ENCODE measurements around the gene GBF1. TPM values are rescaled to one million over a fixed set of nuclear protein-coding genes. Genes with fewer than 3 reads are reported as not detected.
A peak's percentile ranks its signal among the peaks of the same experiment; 100 is the strongest.

The GBF1 gene
- total and polyA plus RNA-seq, 4 donors, result 6.0 to 27.2 (median 15.2) TPM

- peaks cover 0 to 3% (median 0%) of the 10 kb centered on the region in 4 donors for H3K36me3 ChIP-seq (ENCODE audit: control insufficient read depth in 4 of 4, insufficient read depth in 3 of 4, low read depth in 1 of 4, low read length in 3 of 4)
- no peaks in the 10 kb centered on the region for H3K27me3 ChIP-seq (ENCODE audit: control insufficient read depth in 4 of 4, insufficient read depth in 4 of 4, low read length in 3 of 4)
- no peak overlapping the region for H3K9ac ChIP-seq (ENCODE audit: low read depth in 1 of 2, low read length in 2 of 2)
- no peak overlapping the region for H3K4me3 ChIP-seq (ENCODE audit: low read depth in 1 of 3, low read length in 3 of 3)
- no peak for DNase-seq (ENCODE audit: low spot score)
- H3K4me1 ChIP-seq (ENCODE audit: control insufficient read depth in 4 of 4, insufficient read depth in 4 of 4, low read length in 3 of 4), result peaks cover 2 to 21% (median 16%) of the 10 kb centered on the region in 4 donors
- TF ChIP-seq SP1 (IDR thresholded peaks at IDR 0.05) (no peak), FOXA1 (IDR thresholded peaks at IDR 0.05) (no peak), CTCF (IDR thresholded peaks at IDR 0.05; ENCODE audit: low read depth, low read length, missing input control) (no peak), JUND (IDR thresholded peaks at IDR 0.05) (no peak), NR2F2 (IDR thresholded peaks at IDR 0.05) (no peak)
- H3K27ac ChIP-seq (ENCODE audit: low read depth in 1 of 2, low read length in 2 of 2), result no peak overlapping the region
- 66% methylated on average over 3 of the region's 3 CpGs for WGBS
- H3K9me3 ChIP-seq (ENCODE audit: control insufficient read depth in 4 of 4, low read length in 3 of 4), result no peaks in the 10 kb centered on the region
Observed at GRCh38 chr10:102281102-102281487, 35.8 kb downstream of the GBF1 start.

- 39% methylated on average over 2 of the region's 2 CpGs for WGBS
- peaks cover 2 to 21% (median 16%) of the 10 kb centered on the region in 4 donors for H3K4me1 ChIP-seq (ENCODE audit: control insufficient read depth in 4 of 4, insufficient read depth in 4 of 4, low read length in 3 of 4)
- peaks cover 0 to 5% (median under 1%) of the 10 kb centered on the region in 4 donors for H3K36me3 ChIP-seq (ENCODE audit: control insufficient read depth in 4 of 4, insufficient read depth in 3 of 4, low read depth in 1 of 4, low read length in 3 of 4)
- no peaks in the 10 kb centered on the region for H3K27me3 ChIP-seq (ENCODE audit: control insufficient read depth in 4 of 4, insufficient read depth in 4 of 4, low read length in 3 of 4)
- H3K9ac ChIP-seq (ENCODE audit: low read depth in 1 of 2, low read length in 2 of 2), result no peak overlapping the region
- no peak overlapping the region for H3K4me3 ChIP-seq (ENCODE audit: low read depth in 1 of 3, low read length in 3 of 3)
- peak overlapping the region in 1 of 2 donors; percentile 56 for H3K27ac ChIP-seq (ENCODE audit: low read depth in 1 of 2, low read length in 2 of 2)
- DNase-seq (ENCODE audit: low spot score), result no peak
- TF ChIP-seq EGR1 (IDR thresholded peaks at IDR 0.05; ENCODE audit: low read depth in 2 of 2), result no peak
- no peak for TF ChIP-seq CTCF (IDR thresholded peaks at IDR 0.05; ENCODE audit: low read depth, low read length, missing input control)
- TF ChIP-seq ATF3 (IDR thresholded peaks at IDR 0.05), result no peak
- TF ChIP-seq FOXA2 (IDR thresholded peaks at IDR 0.05), result no peak
- TF ChIP-seq, protein P1, sequence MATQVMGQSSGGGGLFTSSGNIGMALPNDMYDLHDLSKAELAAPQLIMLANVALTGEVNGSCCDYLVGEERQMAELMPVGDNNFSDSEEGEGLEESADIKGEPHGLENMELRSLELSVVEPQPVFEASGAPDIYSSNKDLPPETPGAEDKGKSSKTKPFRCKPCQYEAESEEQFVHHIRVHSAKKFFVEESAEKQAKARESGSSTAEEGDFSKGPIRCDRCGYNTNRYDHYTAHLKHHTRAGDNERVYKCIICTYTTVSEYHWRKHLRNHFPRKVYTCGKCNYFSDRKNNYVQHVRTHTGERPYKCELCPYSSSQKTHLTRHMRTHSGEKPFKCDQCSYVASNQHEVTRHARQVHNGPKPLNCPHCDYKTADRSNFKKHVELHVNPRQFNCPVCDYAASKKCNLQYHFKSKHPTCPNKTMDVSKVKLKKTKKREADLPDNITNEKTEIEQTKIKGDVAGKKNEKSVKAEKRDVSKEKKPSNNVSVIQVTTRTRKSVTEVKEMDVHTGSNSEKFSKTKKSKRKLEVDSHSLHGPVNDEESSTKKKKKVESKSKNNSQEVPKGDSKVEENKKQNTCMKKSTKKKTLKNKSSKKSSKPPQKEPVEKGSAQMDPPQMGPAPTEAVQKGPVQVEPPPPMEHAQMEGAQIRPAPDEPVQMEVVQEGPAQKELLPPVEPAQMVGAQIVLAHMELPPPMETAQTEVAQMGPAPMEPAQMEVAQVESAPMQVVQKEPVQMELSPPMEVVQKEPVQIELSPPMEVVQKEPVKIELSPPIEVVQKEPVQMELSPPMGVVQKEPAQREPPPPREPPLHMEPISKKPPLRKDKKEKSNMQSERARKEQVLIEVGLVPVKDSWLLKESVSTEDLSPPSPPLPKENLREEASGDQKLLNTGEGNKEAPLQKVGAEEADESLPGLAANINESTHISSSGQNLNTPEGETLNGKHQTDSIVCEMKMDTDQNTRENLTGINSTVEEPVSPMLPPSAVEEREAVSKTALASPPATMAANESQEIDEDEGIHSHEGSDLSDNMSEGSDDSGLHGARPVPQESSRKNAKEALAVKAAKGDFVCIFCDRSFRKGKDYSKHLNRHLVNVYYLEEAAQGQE (IDR thresholded peaks at IDR 0.05), result no peak
- TF ChIP-seq, protein P2, sequence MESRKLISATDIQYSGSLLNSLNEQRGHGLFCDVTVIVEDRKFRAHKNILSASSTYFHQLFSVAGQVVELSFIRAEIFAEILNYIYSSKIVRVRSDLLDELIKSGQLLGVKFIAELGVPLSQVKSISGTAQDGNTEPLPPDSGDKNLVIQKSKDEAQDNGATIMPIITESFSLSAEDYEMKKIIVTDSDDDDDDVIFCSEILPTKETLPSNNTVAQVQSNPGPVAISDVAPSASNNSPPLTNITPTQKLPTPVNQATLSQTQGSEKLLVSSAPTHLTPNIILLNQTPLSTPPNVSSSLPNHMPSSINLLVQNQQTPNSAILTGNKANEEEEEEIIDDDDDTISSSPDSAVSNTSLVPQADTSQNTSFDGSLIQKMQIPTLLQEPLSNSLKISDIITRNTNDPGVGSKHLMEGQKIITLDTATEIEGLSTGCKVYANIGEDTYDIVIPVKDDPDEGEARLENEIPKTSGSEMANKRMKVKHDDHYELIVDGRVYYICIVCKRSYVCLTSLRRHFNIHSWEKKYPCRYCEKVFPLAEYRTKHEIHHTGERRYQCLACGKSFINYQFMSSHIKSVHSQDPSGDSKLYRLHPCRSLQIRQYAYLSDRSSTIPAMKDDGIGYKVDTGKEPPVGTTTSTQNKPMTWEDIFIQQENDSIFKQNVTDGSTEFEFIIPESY (IDR thresholded peaks at IDR 0.05), result no peak
- no peak for TF ChIP-seq RAD21 (IDR thresholded peaks at IDR 0.05)
- TF ChIP-seq MAX (IDR thresholded peaks at IDR 0.05), result no peak
- TF ChIP-seq GABPA (IDR thresholded peaks at IDR 0.05 in 1 of 2, conservative IDR thresholded peaks at IDR 0.05 in 1 of 2), result no peak
- TF ChIP-seq YY1 (IDR thresholded peaks at IDR 0.05), result no peak
- no peak for TF ChIP-seq NR2F2 (IDR thresholded peaks at IDR 0.05)
- TF ChIP-seq JUND (IDR thresholded peaks at IDR 0.05), result no peak
- no peak for TF ChIP-seq RXRA (IDR thresholded peaks at IDR 0.05)
- no peak for TF ChIP-seq HNF4G (IDR thresholded peaks at IDR 0.05)
- TF ChIP-seq SP1 (IDR thresholded peaks at IDR 0.05), result no peak
- no peak for TF ChIP-seq HNF4A (conservative IDR thresholded peaks at IDR 0.05)
- TF ChIP-seq FOXA1 (IDR thresholded peaks at IDR 0.05), result no peak
- no peaks in the 10 kb centered on the region for H3K9me3 ChIP-seq (ENCODE audit: control insufficient read depth in 4 of 4, low read length in 3 of 4)
Observed at GRCh38 chr10:102283488-102283887, 38.2 kb downstream of the GBF1 start.
